ENCODE results near the gene C2CD4C. TPM values are rescaled to one million over a fixed set of nuclear protein-coding genes. Genes with fewer than 3 reads are reported as not detected.

The C2CD4C gene
- total RNA-seq, 1 experiment from 2014 or later: 0.43 TPM

DNA sequence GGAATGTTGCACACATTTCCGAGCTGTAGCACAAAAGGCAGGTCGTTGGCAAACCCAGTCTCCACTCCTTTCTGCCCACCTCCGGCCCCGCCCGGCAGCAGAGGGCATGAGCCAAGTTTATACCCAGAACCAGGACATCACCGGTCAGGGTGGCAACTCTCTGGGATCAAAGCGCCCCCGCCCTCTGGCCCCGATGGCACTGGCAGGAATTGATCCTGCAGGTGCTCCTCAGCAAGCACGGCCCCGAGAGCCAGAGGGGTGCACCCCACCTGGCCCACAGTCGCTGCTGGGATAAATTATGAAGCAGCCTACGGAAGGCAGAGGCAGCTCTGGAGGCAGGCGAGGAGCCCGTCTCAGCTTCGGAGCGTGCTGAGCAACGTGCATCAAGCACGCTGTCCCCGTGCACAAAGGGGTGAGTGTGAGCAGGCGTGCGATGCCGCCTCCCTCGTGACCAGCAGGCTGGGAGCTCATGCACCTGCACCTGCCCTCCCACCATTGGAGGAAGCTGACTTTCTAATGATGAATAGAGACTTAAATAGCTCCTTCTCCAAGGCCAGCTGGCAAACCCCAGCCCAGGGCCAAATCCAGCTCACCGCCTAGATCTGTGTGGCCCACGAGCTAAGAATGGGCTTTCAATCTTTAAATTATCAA lies 26.2 kb upstream of the C2CD4C start:
- ChIA-PET CTCF (interaction anchor here (0.6 kb wide), 1 partner anchor 36 kb away, joined by 4 read pairs; no protein-coding TSS in a partner anchor), POLR2A (no interaction called here)
- TF ChIP-seq CTCF (IDR thresholded peaks at IDR 0.05; ENCODE audit: insufficient read depth in 1 of 2, low read depth in 1 of 2, low read length in 1 of 2, severe bottlenecking in 1 of 2, unreplicated experiment in 1 of 2): no peak
- Mint-ChIP-seq H3K9me3 (ENCODE audit: unreplicated experiment) (peaks cover 10% of the 10 kb centered on the region), H3K27me3 (ENCODE audit: insufficient read depth, unreplicated experiment) (peaks cover 4% of the 10 kb centered on the region), H3K36me3 (ENCODE audit: insufficient read depth, unreplicated experiment) (peaks cover 4% of the 10 kb centered on the region), H3K4me1 (ENCODE audit: low read depth, unreplicated experiment) (no peaks in the 10 kb centered on the region), H3K4me3 (ENCODE audit: unreplicated experiment) (no peak overlapping the region), H3K27ac (ENCODE audit: unreplicated experiment) (no peak overlapping the region)
- Histone ChIP-seq H3K9me3 (no peaks in the 10 kb centered on the region), H3K4me3 (ENCODE audit: low read depth, low read length) (no peak overlapping the region), H3K36me3 (ENCODE audit: control insufficient read depth, insufficient read depth, low read length) (no peaks in the 10 kb centered on the region), H3K27me3 (replicated peaks; ENCODE audit: control insufficient read depth, insufficient read depth, low read length) (no peaks in the 10 kb centered on the region), H3K4me1 (no peaks in the 10 kb centered on the region)
- intact Hi-C loops (cut with micrococcal nuclease; ENCODE audit: unreplicated experiment): no loop called here
- no peak for DNase-seq
- BruUV-seq (replicated peaks): no TSS peak

DNA sequence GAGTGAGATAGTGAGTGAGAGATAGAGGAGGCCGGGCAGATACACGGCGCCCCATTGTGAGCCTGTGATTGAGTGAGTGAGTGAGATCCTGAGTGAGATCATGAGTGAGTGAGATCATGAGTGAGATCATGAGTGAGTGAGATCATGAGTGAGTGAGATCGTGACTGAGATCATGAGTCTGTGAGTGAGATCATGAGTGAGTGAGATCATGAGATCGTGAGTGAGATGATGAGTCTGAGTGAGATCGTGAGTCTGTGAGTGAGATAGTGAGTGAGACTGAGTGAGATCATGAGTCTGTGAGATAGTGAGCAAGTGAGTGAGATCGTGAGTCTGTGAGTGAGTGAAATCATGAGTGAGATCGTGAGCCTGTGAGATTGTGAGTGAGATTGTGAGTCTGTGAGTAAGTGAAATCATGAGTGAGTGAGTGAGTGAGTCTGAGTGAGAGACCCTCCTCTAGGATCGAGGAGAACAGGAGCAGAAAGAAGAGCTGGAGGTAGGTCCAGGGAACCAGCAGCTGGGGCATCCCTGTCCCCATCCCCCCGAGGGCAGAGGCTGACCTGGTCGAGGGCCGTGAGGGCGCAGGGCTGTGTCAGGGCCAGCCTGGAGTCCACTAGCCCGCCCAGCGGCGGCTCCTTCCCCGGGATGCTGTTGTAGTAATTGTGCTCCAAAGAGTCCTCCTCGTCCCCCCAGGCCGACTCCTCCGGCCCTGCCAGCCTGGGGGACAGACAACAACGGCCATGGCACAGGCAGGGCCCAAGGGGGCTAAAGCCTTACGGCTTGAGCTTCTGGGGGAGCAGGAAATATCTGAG lies 25.4 kb upstream of the C2CD4C start:
- Mint-ChIP-seq H3K4me3 (ENCODE audit: unreplicated experiment) (no peak overlapping the region), H3K27me3 (ENCODE audit: insufficient read depth, unreplicated experiment) (peaks cover 4% of the 10 kb centered on the region), H3K4me1 (ENCODE audit: low read depth, unreplicated experiment) (no peaks in the 10 kb centered on the region), H3K9me3 (ENCODE audit: unreplicated experiment) (peaks cover 10% of the 10 kb centered on the region), H3K27ac (ENCODE audit: unreplicated experiment) (no peak overlapping the region), H3K36me3 (ENCODE audit: insufficient read depth, unreplicated experiment) (peaks cover 4% of the 10 kb centered on the region)
- CTCF ChIA-PET: no interaction called here
- Histone ChIP-seq H3K36me3 (ENCODE audit: control insufficient read depth, insufficient read depth, low read length) (no peaks in the 10 kb centered on the region), H3K4me1 (no peaks in the 10 kb centered on the region), H3K4me3 (ENCODE audit: low read depth, low read length) (no peak overlapping the region), H3K9me3 (no peaks in the 10 kb centered on the region), H3K27me3 (replicated peaks; ENCODE audit: control insufficient read depth, insufficient read depth, low read length) (no peaks in the 10 kb centered on the region)
- BruUV-seq (replicated peaks): no TSS peak
- TF ChIP-seq CTCF (IDR thresholded peaks at IDR 0.05; ENCODE audit: insufficient read depth in 1 of 2, low read depth in 1 of 2, low read length in 1 of 2, severe bottlenecking in 1 of 2, unreplicated experiment in 1 of 2): no peak
- intact Hi-C loops (cut with micrococcal nuclease; ENCODE audit: unreplicated experiment): no loop called here
- DNase-seq: no peak
- POLR2A ChIA-PET: no interaction called here

DNA sequence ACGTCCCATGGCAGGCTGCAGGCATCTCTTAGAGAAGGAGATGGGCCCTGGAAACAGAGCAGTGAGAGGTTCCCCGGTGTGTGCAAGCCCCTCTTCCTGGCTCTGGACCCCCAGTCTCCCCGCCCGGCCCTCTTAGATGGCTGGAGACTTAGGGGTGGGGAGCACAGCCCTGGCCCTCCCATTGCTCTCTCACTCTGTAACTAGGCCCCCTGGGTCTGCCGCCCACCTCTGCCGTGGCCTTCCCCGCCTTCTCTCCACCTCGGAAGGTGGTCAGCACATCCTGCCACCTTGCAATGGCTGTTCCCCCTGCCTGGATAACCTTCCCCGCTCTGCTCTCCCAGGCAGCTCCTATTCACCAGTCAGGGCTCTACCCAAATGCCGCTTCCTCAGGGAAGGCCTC lies 21.8 kb upstream of the C2CD4C start:
- Histone ChIP-seq H3K27me3 (replicated peaks; ENCODE audit: control insufficient read depth, insufficient read depth, low read length) (no peaks in the 10 kb centered on the region), H3K9me3 (no peaks in the 10 kb centered on the region), H3K4me1 (no peaks in the 10 kb centered on the region), H3K36me3 (ENCODE audit: control insufficient read depth, insufficient read depth, low read length) (no peaks in the 10 kb centered on the region), H3K4me3 (ENCODE audit: low read depth, low read length) (no peak overlapping the region)
- POLR2A ChIA-PET: no interaction called here
- H3K27ac Mint-ChIP-seq (ENCODE audit: unreplicated experiment): no peak overlapping the region
- peaks cover 4% of the 10 kb centered on the region for H3K36me3 Mint-ChIP-seq (ENCODE audit: insufficient read depth, unreplicated experiment)
- CTCF ChIA-PET: no interaction called here
- H3K9me3 Mint-ChIP-seq (ENCODE audit: unreplicated experiment): peaks cover 10% of the 10 kb centered on the region
- intact Hi-C loops (cut with micrococcal nuclease; ENCODE audit: unreplicated experiment): no loop called here
- no peak for TF ChIP-seq CTCF (IDR thresholded peaks at IDR 0.05; ENCODE audit: insufficient read depth in 1 of 2, low read depth in 1 of 2, low read length in 1 of 2, severe bottlenecking in 1 of 2, unreplicated experiment in 1 of 2)
- BruUV-seq (replicated peaks): no TSS peak
- no peaks in the 10 kb centered on the region for H3K4me1 Mint-ChIP-seq (ENCODE audit: low read depth, unreplicated experiment)
- H3K27me3 Mint-ChIP-seq (ENCODE audit: insufficient read depth, unreplicated experiment): no peaks in the 10 kb centered on the region
- no peak overlapping the region for H3K4me3 Mint-ChIP-seq (ENCODE audit: unreplicated experiment)
- no peak for DNase-seq

Measured in Caco-2 (cell line).